Ammon's horn (tissue), 1 donor: ENCODE data around the gene S100B.

ENCODE experiments used
- DNase-seq: peaks from one replicate; pipeline ENCODE4 v3.0.0-alpha.2; 2016; ENCODE audit warnings: low spot score

The S100B gene

DNA sequence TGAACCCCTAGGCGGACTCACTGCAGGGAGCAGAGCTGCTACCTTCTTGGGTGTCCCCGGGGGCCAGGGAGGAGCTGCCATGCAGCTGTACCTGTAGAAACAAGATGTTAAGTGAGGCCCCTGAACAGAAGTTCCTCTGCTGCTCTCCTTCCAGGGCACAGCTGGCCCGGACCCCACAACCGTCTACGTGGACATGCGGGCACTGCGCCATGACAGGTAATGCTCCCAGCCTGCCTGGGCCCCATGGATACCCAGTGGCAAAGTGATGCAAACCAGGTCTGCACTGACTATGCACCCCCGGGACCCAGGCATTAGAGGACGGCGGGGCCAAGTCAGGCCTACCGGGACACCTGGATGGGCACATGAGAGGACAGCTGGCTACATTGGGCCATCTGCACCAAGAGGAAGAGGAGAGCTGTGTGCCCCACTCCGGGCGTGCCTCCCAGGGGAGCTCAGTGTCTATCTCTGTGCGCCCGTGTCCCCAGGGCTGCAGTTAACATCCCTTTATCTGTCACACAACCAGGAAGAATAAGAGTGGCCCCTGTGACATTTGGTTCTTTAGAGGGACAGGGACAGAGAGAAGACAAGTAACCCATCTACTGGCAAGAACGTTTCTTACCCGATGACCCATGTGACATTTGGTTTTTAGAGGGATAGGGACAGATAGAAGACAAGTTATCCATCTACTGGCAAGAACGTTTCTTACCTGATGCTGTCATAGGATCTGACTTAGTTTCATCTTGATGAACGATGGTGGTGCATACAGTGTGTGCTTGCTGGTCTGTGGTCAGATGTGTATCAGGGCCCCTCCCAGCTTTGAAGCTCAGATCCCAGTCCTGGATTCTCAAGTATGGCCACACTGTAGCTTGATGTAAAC is 44.1 kb downstream of the S100B start:
- no peak for DNase-seq

DNA sequence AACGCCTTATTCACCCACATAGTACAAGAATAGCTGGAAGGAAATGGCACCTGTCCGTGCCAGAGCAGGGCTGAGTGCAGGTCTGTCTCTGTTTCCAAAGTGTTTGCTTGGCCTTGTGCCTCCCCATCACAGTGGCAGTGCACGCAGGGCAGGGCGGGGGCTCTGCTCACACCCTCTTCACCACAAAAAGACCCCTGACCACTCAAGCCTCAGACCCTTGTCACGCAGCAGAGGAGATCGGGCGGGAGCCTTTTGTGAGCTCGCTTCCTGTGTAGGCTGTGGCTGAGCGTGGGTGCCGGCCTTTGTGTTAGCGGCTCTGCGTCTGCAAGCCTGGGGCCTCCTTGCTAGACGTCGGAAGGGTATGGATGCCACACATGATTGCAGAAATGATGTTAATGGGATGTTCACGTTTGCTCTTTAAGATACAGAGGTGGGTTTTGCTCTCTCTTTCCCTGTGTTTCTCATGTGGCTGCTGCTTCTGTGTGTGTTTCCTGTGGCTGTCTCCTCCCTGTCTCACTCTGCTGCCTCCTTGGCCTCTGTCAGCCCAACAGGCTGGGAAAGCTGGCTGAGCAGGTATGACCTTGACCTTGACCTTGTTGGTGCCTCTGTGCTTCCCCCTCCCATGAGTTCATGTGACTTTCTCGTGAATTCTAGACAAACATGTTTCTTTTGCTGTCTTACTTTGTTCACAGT is 45.4 kb downstream of the S100B start:
- DNase-seq, result no peak

DNA sequence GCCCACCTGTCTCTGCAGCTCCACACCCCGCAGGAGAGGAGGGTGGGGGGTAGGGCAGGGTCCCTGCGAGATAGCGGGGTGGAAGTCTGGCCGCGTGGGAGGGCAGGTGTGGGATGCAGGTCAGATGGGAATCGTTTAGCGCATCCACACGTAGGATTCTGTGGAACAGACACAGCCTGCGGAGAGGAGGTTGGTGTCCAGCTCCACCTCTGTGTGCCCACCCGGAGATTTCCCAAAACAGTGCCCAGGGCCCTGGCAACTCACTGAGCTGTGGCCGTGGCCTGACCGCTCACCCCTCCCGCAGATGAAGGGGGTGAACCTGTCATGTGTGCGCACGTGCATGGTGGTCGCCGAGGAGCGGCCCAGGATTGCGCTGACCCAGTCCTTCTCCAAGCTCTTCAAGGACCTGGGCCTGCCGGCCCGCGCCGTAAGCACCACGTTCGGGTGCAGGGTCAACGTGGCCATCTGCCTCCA is 46.9 kb downstream of the S100B start:
- no peak for DNase-seq

DNA sequence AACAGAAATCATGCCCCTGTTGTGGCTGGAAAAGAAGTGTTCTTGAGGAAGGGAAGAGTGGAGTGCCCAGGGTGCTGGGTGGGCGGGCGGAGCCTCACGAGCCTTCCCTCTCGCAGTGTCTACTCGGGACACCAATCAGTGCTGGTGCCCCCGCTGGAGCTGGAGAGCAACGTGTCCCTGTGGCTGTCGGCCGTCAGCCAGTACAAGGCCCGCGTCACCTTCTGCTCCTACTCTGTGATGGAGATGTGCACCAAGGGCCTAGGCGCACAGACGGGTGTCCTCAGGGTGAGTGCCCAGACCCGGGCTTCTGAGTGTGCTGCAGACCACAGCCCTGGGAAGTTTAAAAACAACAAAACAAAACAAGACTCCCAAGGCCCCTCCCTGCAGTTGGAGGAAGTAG is 47.4 kb downstream of the S100B start:
- DNase-seq, result no peak

DNA sequence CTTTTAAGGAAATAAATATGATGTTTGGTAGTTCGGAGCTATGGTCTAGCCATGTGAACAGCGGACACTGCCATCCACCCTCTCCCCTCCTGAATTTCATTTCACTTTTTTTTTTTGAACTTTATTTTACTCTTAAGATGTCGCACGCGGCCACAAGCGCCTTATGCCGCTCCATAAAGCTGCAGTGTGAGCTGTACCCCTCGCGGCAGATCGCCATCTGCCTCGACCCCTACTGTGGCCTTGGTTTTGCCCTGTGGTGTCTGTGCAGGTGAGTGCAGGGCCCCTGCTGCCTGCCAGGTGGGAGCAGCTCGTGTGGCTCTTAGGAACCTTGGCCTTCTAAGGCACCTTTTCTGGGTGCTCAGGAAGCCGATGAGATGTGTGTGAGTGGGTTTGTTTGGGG is 48.1 kb downstream of the S100B start:
- DNase-seq, result no peak

DNA sequence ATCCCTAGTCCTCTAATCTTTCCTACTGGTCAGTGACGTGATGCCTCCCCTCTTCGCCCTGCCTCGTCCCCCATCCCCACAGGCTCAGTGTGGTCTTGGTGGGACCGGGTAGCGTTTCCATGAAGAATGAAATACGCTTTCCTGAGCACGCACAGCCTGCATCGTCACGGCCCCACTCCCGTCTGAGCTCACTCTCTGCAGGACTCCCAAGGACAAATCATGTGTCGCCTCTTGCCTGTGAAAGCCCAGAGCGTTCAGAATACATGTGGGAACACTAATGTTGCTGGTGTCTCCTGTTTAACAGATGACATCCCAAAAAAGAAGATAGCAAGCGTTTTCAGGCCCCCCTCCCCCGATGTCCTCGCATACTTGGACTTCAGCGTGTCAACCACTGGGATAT is 49.2 kb downstream of the S100B start:
- no peak for DNase-seq

DNA sequence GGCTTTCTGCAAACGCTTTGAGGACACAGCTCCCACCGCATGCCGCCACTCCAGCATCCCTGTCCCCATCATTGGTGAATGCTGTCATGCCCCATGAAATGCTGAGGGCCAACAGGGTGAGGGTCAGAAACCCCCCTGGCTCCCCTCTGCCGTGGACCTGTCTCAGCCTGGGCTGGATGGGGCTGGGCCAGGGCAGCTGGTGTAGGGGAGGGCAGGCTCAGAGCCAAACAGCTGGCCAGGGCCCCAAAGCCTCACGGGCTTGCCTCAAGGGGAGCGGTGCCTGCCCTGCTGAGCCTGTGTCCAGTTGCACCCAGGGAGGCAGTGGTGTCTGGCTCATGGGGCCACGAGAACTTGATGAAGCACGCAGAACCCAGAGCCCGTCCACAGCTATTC is 49.7 kb downstream of the S100B start:
- no peak for DNase-seq

DNA sequence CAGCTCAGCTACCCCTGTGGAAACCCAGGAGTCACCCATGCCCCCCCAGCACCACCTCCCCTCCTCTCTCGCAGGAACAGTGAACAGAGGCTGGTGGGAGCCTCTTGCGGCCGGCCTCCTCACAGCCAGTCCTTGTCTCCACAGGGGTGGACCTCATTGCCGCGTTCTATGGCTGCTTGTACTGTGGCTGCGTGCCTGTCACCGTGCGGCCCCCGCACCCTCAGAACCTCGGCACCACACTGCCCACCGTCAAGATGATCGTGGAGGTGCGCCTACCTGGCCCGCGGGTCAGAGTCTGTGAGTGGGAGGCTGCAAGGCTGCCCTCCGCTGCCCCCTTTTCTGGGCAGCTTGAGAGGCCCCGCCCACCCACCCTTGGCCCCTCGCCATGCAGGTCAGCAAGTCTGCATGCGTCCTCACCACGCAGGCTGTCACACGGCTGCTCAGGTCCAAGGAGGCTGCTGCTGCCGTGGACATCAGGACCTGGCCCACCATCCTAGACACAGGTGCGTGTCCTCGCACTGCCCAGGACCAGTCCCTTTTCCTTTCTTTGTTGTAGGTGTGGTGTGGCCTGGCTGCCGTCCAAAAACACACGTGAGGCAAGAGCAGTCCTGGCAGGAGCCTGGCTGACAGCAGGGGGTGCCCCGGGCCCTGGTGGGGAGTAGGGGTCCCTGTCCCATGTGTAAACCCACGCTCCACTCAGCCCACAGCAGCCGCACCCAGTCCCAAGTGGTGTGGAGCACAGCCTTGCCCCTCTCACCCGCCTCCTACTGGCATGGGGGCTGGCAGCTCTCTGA is 50.3 kb downstream of the S100B start:
- DNase-seq, result no peak

DNA sequence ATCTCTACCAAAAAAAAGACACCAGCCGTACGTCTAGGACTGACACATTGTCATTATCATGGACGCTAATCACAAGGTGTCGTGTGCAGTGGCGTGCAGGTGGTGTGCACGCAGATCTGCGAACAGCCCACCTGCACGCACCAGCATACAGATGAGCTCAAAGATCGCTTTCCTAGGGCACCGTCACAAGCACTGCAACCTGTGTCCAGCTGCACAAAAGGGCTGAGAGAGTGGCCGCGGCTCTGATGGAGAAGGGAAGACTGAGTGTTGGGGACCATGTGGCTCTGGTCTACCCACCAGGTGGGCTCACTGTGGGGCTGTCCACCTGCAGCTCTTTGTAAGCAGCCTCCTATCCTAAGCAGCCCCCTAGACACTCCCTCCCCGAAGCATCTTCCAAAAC is 50.9 kb downstream of the S100B start:
- DNase-seq, result no peak

DNA sequence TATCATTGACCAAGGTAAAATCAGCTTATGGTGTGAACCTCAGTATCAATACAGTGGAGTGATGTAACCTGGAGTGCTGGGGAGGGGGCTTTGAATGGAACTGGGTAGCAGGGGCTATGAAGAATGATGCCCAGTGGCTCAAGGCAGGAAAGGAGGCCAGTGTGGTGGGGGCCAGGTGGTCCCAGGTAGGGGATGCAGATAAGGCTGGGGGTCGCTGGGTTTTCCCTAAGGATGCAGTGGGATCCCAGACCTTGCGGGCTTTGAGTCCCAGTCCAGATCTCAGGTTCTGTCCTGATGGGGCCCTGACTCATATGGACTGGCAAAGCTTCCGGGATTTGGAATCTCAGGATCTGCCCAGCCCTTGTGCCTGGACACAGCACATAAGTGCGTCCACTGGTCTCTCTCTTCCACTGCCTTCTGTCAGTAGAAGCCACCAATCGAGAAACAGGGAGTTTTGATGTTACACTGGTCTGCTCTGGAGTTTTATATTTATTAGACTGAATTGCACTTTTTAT is 52.0 kb downstream of the S100B start:
- DNase-seq, result no peak

DNA sequence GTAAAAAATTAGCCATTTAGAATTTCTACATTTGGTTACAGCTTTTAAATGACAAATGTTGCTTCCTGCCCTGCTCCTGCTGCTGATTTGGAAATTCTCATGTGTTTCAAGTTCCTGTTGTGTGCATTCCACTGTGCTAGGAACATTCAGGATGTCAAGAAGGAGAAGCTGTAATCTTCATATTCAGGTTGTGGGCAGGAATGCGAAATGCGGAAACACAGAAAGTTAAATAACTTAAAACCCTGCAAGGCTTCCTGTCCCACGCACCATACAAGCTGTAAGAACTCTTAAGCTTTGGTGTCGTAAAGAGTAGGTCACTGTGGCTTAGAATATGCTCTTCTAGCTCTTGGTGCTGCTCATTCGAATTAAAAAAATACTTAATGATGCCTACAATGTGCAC is 52.6 kb downstream of the S100B start:
- DNase-seq, result peak; percentile 64

DNA sequence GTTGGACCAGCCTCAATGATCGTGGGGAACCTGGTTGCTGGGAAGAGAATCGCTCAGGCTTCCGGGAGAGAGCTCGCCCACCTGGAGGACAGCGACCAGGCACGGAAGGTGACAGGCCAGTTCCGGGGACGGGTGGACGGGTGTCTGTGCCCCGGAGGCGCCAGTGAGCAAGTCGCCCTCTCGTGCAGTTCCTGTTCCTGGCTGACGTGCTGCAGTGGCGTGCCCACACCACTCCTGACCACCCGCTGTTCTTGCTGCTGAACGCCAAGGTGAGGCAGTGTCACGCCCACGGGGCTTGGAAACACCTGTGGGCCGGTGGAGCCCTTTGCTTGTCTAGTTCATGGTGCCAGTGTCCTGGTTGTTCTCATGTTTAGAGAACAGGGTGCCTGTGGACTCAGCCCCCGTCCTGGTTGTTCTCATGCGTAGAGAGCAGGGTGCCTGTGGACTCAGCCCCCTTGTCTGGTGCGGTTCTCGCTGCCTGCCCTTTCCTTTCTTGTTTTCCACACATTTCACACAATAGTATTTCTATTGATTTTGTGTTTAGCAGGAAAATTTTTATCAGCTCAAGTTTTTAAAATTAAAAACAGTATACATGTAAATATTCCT is 53.1 kb downstream of the S100B start:
- DNase-seq, result peak; percentile 32

DNA sequence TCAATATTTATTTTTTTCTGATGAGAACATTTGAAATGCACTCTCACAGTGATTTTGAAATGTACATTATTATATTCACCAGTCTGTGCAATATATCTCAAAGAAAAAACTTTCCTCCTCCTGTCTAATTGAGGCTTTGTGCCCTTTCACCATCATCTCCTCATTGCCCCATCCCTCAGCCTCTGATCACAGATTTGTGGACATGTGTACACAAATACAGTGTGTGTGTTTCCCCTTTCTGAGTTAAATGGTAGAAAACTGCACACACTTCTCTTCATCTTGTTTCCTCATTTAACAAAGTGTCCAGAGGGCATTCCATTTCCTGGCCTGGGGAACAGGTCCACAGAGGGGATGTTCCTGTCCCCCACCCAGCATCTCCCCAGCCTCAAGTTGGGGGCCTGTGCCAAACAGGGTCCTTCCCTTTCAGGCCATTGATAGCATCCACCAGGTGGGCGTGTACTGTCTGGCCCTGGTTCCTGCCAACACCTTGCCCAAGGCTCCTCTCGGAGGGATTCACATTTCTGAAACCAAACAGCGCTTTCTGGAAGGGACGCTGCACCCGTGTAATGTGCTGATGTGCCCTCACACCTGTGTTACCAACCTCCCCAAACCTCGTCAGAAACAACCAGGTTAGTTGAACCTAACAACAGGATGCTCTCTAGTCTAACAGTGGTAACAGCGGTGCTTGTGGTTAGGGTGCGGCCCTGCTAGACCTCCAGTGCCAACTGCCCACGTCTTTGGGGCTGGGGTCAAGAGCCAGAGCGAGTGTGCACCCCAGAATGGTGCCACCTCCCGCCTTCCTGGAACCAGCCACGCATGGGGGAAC is 54.6 kb downstream of the S100B start:
- no peak for DNase-seq

DNA sequence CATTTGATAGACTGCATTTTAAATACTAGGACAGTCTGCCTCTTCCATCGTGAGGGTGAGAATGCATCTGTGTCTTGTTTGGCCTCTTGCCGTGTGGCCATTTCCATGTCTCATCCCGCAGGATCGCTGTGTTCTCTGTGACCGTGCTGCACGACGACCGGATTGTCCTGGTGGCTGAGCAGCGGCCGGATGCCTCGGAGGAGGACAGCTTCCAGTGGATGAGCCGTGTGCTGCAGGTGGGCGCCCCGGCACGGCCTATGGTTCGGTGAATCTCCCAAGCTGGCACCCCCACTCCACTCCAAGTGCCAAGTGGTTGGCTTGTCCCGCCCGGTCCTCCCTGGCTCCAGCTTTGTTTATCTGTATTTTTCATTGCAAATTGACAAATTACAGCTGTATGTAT is 55.2 kb downstream of the S100B start:
- DNase-seq, result no peak
